ENCODE data around the gene COMMD7. TPM values are rescaled to one million over a fixed set of nuclear protein-coding genes. Genes with fewer than 3 reads are reported as not detected.

COMMD7 gene
- total RNA-seq, 1 donor from 2014 or later = 23.2 TPM

DNA sequence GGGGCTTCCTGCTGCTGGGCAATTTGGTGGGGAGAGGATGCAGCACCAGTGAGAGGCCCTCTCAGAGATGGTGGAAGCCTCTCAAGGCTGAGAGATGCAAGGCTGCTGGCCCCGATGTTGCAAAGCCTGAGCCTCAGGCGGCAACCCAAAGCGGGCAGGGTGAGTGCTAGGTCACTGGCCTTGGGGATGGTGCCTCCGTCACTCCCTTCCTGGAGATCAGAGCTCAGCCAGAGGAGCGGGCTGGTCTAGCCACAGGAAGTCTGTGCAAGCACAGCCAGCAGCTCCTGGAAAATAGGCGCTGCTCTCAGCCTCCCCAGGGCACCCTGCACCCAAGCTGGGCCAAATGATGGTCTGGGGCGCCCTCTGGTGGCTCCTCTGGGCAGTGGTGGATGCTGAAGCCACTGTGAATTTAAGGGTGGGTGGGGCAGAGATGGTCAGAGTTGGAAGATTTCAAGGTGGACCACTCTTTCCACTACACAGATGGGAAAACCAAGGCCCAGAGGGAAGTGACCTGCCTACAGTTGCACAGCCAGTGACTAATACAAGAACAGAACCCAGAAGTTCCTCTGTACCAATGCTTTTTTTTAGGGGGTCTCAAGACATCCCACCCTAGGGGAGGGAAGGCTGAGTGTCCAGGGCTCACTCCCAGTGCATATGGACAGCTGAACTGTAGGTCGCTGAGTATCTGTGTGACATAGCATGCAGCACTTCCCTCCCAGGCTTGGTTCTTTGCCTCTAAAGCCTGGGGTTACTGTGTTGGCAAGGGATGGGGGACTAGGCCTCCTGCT lies 90.3 kb downstream of the COMMD7 start:
- peak; percentile 76 to 88 for DNase-seq (ENCODE audit: low spot score in 2 of 2)
- FAIRE-seq = no peak

Other genes with a start within 250 kb of the COMMD7 start
- gene NOL4L, start 158.1 kb downstream of the COMMD7 start, total RNA-seq = 13.0 TPM
- gene C20orf203, start 69.5 kb downstream of the COMMD7 start, total RNA-seq = under 0.01 TPM
- gene DNMT3B, start 18.9 kb upstream of the COMMD7 start, total RNA-seq = 6.5 TPM
- 103 TPM for gene MAPRE1, start 76.5 kb upstream of the COMMD7 start, total RNA-seq
- not detected for gene EFCAB8, start 115.5 kb upstream of the COMMD7 start, total RNA-seq

All from frontal cortex (tissue), 4 donors.